GM12891 (cell line): ENCODE results near the gene C7.

Experiments used
- POLR2A ChIP-seq: IDR thresholded peaks from 2 replicates; pipeline ENCODE4 v1.6.1; 2011; ENCODE audit warnings: low read depth, low read length, control low read depth
- POLR2AphosphoS5 ChIP-seq: IDR thresholded peaks from 2 replicates; pipeline ENCODE4 v1.6.1; 2011; ENCODE audit warnings: low read depth, low read length, control low read depth
- POU2F2 ChIP-seq: IDR thresholded peaks from 2 replicates; pipeline ENCODE4 v1.6.1; 2011; ENCODE audit warnings: low read depth, mild to moderate bottlenecking, control low read depth, low read length, moderate library complexity
- TAF1 ChIP-seq: IDR thresholded peaks from 2 replicates; pipeline ENCODE4 v1.6.1; 2011; ENCODE audit warnings: low read depth, low read length, control low read depth

DNA sequence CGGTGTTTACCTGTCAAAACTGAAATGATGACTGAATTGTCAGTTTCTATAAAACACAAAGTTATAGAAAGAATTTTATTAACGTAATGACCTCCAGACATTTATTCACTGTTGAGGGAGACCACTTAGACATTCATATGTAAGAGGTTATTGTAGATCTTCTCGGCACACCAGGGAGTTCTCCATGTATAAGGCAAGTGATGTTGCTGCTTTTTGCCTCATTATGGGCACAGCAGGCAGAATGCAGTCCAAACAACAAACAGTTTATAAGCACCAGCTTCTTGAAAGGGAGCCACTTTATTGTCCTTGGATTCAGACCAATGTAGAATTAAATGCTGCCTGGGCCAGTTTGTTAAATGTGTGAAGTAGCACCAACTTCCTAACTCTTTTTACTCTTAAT, 66.7 kb downstream of the C7 start:
- TF ChIP-seq POLR2AphosphoS5 (no peak), POLR2A (no peak), POU2F2 (no peak), TAF1 (no peak)
